ENCODE data around the gene LELP1. TPM values are rescaled to one million over a fixed set of nuclear protein-coding genes. Genes with fewer than 3 reads are reported as not detected.
"Not testable (repeated sequence)": the region's sequence is repeated elsewhere in the genome, so short reads cannot be mapped to it uniquely, and the experiment has no call there.

The LELP1 gene
- total RNA-seq, 2 donors from 2014 or later: not detected

- ATAC-seq (peak; percentile 92), DNase-seq (peak; percentile 47 to 77)
- intact Hi-C loops (cut with DNase I, micrococcal nuclease): loop anchor here in 1 of 2 donors (10.0 kb wide), 1 partner anchor 358 kb away; no protein-coding TSS in a partner anchor
Measured at GRCh38 chr1:153223040-153223891, 20.0 kb downstream of the LELP1 start.

- DNase-seq (no peak), ATAC-seq (no peak)
- intact Hi-C loops (cut with DNase I, micrococcal nuclease): loop anchor here in 1 of 2 donors (10.0 kb wide), 1 partner anchor 363 kb away; no protein-coding TSS in a partner anchor
Measured at GRCh38 chr1:153227810-153228209, 24.6 kb downstream of the LELP1 start.

DNA sequence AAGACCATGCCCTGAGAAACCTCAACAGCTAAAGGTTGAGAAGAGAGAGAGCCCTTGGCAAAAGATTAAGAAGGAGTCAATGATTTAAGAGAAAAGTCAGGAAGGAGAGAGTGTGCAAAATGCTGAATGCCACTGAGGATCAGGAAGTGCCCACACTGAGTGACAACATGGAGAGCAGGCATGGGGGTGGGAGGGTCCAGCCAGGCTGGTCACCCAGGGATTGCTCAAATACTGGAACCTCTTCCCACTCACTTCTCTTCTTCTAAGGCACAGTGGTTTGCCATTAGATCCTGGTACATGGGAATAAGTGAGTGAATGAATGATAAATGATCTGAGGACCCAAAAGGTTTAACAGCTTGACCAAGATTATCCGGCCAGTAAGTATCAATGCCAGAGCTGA lies 25.3 kb downstream of the LELP1 start:
- intact Hi-C loops (cut with DNase I, micrococcal nuclease): loop anchor here in 1 of 2 donors (10.0 kb wide), 1 partner anchor 364 kb away; no protein-coding TSS in a partner anchor
- no peak for ATAC-seq
- no peak for DNase-seq

GRCh38 chr1:153229076-153229829 lies 26.0 kb downstream of the LELP1 start:
- peak in 1 of 2 donors; percentile 30 for DNase-seq
- not testable (repeated sequence) for ATAC-seq
- intact Hi-C loops (cut with DNase I, micrococcal nuclease): loop anchor here in 1 of 2 donors (10.0 kb wide), 1 partner anchor 364 kb away; no protein-coding TSS in a partner anchor

DNA sequence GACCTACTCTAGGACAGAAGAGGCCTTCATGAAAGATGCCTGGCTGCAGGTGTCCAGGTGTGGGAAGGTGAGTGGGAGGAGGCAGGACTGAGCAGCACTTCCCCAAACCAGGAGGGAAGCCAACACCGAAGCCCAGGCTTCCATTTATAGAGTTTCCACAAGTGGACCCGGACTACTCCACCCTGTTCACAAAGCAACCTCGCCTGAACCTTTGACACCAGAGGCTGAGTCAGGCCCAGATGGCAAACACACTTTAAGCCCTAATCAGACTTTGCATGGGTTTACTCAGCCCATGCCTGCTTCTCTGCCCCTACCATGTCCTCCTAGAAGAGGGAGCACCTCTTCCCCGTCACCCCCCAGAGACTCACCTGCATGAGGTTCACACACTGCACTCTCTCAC lies 28.1 kb downstream of the LELP1 start:
- peak; percentile 93 for ATAC-seq
- intact Hi-C loops (cut with DNase I, micrococcal nuclease): no loop called here
- DNase-seq: peak; percentile 15 to 39

DNA sequence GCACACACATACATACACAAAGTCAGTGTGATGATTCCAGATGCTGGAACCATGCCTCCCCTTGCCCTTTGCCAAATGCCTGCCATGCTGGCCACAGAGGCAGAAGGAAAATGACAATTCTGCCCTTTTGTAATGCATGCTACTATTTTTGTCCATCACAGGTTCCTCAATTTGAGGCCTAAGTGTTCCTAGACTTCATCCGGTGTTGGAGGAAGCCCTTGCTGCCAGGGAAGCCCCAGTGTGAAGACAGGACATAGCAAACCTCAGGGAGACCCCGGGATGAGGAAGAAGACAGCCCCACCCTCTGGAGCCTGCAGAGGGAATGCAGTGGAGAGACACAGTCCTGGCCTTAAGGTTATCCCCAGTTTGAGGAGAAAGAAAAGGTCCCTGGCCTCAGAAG lies 28.6 kb downstream of the LELP1 start:
- no peak for ATAC-seq
- intact Hi-C loops (cut with DNase I, micrococcal nuclease): no loop called here
- DNase-seq: no peak

DNA sequence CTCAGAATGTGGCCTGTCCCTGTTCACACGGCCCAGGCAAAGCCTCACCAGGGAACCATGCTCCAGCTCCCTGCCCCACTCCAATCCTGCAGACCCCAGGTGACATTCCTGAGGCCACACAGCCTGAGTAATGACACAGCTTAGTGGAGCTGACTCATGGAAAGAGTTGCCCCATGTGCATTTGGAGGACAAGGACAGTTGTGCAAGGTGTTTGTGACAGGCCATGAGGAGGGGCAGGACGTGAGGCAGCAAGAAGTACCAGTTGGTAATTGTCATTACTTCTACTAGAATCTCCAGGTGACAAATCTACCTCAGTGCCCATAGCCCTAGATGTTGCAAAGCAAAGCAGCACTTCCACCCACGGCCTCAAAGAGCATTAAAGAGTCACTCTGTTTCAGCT lies 29.3 kb downstream of the LELP1 start:
- DNase-seq: no peak
- no peak for ATAC-seq
- intact Hi-C loops (cut with DNase I, micrococcal nuclease): no loop called here

DNA sequence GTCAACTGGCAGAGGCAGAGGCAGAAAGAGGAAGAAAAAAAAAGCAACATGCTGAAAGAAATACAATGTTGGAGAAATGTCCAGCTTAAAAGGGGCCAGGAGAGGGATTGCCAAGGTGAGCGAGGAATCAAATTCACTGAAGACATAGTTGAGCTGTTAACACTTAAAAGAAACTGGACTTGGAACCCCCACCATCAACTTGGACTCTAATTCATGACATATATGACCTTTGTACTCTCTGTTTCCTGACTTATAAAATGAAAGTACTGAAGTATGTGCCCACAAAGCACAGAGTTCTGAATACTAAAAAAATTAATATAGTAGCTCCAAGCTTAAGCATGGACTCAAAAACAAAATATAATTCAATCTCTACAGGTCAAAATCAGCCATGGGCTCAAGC lies 30.2 kb downstream of the LELP1 start:
- ATAC-seq (peak; percentile 63), DNase-seq (no peak)
- intact Hi-C loops (cut with DNase I, micrococcal nuclease): no loop called here

DNA sequence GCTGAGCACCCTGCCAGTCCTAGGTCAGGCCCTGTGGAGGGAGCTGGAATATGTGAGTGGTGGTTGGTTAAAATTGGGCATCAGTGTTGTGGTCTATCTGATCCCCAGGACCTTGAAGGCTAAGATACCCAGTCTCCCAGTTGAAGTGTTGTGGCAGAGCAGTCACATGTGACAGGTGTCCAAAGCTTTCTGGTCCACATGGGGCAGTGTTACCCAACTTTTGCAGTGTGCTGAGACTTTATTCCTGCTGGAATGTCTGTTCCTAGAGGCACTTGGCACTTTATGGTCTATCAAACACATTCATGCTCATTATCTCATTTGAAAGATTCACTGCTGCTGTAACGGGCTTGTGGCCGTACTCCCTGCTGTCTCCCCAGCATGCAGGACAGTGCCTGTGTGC lies 35.3 kb downstream of the LELP1 start:
- intact Hi-C loops (cut with DNase I, micrococcal nuclease): no loop called here
- ATAC-seq (peak; percentile 56), DNase-seq (no peak)

GRCh38 chr1:153242160-153242559 lies 38.9 kb downstream of the LELP1 start:
- ATAC-seq (no peak), DNase-seq (no peak)
- intact Hi-C loops (cut with DNase I, micrococcal nuclease): no loop called here

DNA sequence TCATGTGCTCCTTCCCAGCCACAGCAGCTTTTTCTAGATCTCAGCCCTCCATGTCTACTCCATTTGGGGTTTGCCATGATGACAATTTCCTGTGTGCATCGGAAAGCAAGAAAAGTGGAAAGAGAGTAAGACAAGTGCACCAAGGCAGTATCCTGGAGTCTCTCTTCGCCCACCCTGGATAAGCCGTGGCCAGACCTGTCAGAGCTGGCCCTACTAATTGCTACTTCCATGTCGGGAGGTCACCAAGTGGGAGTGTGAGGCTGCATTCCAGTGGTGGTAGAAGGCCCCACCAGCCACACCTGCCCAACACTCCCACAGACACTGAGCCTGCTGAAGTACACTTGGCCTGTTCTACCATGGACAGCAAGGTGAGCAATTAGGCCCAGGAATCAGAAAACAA lies 42.2 kb downstream of the LELP1 start:
- intact Hi-C loops (cut with DNase I, micrococcal nuclease): no loop called here

DNA sequence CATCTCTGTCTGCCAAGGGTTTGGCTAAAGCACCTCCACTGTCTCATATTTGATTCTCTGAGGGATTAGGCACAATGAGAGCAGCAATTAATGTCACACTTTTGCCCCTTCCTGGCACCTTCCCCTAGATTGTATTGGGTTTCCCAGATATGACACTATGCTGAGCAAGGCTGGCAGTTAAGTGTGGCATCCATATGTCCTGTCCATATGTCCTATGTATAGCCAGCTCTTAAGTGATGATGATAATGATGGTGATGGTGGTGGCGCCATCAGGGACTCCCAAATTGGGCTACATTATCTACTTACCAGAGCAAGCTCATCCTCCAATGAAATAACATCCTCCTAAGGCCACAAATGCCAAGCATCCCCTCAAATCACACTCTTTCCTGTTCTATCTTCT lies 42.8 kb downstream of the LELP1 start:
- DNase-seq: no peak
- intact Hi-C loops (cut with DNase I, micrococcal nuclease): no loop called here
- no peak for ATAC-seq

More for the DNA sequence above, 42.2 kb downstream of the LELP1 start:
- DNase-seq (no peak), ATAC-seq (no peak)

DNA sequence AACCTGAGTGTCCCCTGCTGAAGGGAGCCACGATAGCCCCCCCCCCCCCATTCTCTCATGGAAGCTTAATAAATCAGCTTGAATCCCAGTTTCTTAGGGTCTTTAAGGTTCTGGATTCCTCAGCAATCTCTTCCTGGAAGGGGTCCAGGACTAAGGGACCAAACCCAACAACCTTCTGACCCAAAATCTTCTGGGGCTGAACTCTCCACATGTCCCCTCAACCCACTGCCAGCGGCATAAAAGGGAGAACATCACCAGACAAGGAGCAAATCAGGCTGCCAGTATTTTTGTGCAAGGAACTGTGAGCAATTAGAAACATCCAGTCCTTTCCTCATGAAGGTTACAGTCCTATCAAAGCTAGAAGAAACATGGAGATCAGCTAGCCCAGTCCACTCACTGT lies 43.6 kb downstream of the LELP1 start:
- intact Hi-C loops (cut with DNase I, micrococcal nuclease): no loop called here
- ATAC-seq (no peak), DNase-seq (no peak)

- ATAC-seq (no peak), DNase-seq (no peak)
- intact Hi-C loops (cut with DNase I, micrococcal nuclease): no loop called here
Measured at GRCh38 chr1:153248176-153248879, 45.1 kb downstream of the LELP1 start.

DNA sequence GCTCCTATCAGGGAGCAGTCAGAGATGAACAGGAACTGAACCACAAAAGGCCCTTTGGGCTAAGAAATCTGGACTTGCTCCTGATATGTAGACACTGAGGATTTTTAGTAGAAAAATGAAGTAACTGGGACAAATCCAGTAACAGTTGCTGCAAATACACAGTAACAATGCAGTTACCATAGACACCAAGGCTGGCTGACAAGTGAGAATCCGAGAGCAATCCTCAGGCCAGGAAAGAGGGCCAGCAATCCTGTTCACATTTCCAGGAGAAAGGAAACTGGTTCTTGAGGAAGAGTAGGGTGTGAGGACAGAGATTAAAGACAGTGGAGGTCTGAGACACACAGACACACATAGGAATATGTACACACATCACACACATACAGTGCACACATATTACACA lies 46.9 kb downstream of the LELP1 start:
- intact Hi-C loops (cut with DNase I, micrococcal nuclease): no loop called here
- ATAC-seq (no peak), DNase-seq (no peak)

DNA sequence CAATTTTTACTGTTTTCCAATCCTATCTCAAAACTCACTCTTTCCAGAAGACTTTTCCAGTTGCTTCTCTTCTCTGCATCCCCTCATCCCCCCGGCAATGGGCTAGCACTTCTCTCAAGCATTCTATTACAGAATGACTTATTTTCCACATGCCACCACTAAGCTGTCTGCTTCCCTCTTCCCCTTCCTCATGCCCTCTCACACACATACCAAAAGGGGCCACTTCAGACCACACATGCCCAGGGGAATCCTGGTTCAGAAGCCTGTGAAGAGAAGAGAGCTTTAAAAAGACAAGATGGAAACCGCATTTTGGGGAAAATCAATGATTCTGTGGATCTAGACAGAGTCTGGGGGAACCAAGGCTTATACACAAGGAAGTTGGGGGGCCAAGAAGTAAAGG lies 47.9 kb downstream of the LELP1 start:
- ATAC-seq (no peak), DNase-seq (no peak)
- intact Hi-C loops (cut with DNase I, micrococcal nuclease): no loop called here

DNA sequence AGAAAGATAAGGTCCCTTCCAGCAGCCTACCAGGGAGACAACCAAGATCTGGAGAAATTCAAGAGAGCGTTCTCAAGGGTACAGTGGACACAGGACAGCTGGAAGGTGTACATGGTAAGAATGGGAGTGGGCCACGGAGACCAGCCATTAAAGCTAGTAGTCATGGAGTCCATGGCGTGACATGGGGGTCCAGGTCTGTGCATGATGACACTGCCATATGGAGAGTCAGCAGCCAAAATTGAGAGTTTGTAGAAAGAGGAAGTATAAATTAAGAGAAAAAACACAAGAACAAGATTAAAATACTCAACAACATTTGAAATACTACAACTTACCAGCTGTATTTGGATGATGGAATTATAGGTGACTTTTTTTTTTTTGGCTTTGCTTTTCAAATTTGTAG lies 48.3 kb downstream of the LELP1 start:
- intact Hi-C loops (cut with DNase I, micrococcal nuclease): no loop called here
- no peak for ATAC-seq

GRCh38 chr1:153251988-153252387 lies 48.8 kb downstream of the LELP1 start:
- DNase-seq (no peak), ATAC-seq (no peak)
- intact Hi-C loops (cut with DNase I, micrococcal nuclease): no loop called here

More for the DNA sequence above, 48.3 kb downstream of the LELP1 start:
- no peak for DNase-seq

DNA sequence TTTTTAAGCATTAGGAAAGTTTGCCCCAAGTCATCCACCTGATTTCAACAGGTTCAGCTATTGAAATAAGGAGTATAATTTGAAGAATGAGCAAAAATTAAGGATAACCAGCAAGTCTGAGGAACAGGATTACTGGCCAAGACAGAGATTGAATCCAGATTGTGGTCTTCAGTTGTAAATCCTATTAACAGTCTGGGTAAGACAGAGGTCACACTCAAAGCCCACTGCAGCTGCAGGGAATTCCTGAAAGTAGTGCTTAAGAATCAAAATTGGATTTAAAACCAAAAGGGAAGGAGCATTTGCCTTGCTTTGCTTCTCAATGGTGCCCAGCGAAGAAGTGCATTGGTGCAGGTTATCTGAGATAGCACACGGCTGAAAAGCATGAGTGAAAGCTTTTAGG lies 49.8 kb downstream of the LELP1 start:
- no peak for ATAC-seq
- DNase-seq: no peak
- intact Hi-C loops (cut with DNase I, micrococcal nuclease): no loop called here

All from left colon (tissue), 2 donors.